Superior temporal gyrus (tissue), 1 donor: ENCODE data around the gene CCL3.
"Not testable (repeated sequence)": the region's sequence is repeated elsewhere in the genome, so short reads cannot be mapped to it uniquely, and the experiment has no call there.

ENCODE experiments used
- DNase-seq: peaks from one replicate; pipeline ENCODE4 v3.0.0-alpha.2; 2016; ENCODE audit errors: extremely low spot score

CCL3 gene

GRCh38 chr17:36087471-36087870, 2.5 kb downstream of the CCL3 start:
- DNase-seq, result not testable (repeated sequence)

DNA sequence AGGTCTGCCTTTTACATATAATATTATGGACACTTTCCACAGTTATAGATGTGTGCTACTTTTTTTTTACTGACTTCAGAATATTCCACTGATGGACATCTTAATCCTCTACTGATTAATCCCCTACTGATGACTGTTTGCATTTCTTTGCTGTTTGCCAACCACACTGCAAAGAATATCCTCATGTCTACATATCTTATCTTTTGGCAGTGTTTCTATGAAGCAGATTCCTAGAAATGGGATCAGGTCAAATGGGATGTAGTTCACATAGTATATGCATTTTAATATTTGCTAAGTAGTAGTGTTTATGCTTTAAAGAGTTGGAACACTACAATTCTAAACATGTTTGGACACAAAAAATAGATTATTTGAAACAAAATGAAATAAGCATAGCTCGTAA, 3.2 kb downstream of the CCL3 start:
- DNase-seq, result no peak

DNA sequence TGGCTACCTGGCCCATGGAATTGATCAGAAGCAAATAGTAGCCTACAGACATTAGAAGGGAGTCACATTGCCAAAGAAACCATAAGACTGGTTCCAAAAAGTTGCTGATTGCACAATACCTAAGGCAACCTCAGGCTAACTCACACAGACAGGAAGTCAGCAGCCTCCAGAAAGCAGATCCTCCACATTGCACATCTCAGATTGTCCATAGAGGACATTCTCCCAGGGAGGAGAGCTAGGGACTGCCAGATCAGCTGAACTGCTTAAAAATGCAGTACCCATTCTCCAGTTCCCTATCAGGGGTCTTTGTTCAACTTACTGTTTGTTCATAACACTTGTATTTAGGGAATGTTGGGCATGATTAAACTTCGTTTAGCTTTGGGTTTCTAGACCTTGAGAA, 4.2 kb downstream of the CCL3 start:
- no peak for DNase-seq

- not testable (repeated sequence) for DNase-seq
Observed at GRCh38 chr17:36083691-36084090, 6.3 kb downstream of the CCL3 start.

GRCh38 chr17:36082482-36083120, 7.3 kb downstream of the CCL3 start:
- DNase-seq, result not testable (repeated sequence)

- DNase-seq, result not testable (repeated sequence)
Observed at GRCh38 chr17:36081681-36082471, 8.1 kb downstream of the CCL3 start.

- DNase-seq, result no peak
Observed at GRCh38 chr17:36074365-36074764, 15.6 kb downstream of the CCL3 start.

DNA sequence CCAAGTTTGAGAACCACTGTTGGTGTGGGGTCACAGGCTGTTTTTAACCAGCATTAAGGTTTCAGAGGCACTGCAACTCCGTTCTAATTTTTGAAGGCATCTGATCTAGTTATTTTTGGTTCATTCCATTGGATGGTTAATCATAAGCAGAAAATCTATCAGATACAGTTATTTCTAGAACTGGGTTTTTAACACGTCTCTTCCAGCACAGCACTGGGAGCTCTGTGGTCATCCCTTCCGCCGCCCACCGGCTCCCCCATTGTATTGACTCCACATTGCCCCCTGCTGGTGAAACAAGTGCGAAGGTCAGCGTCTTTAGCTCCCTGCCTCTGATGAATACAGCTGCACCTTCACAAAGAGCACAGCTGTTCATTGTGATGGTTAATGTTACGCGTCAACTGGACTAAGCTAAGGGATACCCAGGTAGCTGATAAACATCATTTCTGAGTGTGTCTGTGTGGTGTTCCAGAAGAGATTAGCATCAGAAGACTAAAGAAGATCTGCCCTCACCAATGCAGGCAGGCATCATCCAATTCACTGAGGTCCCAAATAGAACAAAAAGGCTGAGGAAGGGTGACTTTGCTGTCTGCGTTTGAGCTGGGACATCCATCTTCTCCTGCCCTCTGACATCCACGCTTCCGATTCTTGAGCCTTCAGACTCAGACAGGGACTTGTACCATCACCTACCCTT, 17.4 kb downstream of the CCL3 start:
- DNase-seq, result peak; percentile 20

GRCh38 chr17:36071751-36072150, 18.2 kb downstream of the CCL3 start:
- DNase-seq, result no peak

DNA sequence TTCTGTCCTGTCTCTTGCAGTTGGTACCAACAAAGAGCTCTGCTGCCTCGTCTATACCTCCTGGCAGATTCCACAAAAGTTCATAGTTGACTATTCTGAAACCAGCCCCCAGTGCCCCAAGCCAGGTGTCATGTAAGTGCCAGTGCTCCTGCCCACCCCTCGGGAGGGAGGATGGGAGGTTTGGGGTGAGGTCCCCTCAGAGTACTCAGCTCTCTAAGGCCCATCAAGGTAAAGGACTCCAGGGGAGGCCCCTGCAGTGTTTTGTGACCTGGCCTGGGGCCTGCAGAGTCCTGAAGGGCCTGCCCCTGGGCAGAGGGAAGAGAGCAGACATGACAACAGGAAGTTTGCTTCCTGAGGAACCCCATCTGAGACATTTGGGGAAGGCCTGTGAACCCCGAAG, 19.5 kb downstream of the CCL3 start:
- DNase-seq, result no peak

- no peak for DNase-seq
Observed at GRCh38 chr17:36069136-36069535, 20.8 kb downstream of the CCL3 start.

DNA sequence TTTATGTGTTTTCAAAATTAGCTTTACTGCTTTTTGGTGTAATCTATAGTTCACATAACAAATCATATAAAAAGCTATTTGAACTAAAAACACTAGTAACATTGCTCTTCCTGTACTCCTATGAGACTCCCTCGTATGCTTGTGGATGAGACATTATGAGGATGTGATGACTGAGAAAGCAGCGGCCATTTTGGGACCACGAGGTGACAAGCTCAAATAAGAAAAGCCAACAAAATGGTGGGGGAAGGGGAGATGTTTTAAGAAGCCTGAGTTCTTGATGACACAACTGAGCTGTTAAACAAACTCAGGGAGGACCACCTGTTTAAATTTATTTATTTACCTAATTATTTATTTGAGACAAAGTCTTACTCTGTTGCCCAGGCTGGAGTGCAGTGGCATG, 21.4 kb downstream of the CCL3 start:
- DNase-seq, result no peak

- no peak for DNase-seq
Observed at GRCh38 chr17:36066365-36066985, 23.5 kb downstream of the CCL3 start.

DNA sequence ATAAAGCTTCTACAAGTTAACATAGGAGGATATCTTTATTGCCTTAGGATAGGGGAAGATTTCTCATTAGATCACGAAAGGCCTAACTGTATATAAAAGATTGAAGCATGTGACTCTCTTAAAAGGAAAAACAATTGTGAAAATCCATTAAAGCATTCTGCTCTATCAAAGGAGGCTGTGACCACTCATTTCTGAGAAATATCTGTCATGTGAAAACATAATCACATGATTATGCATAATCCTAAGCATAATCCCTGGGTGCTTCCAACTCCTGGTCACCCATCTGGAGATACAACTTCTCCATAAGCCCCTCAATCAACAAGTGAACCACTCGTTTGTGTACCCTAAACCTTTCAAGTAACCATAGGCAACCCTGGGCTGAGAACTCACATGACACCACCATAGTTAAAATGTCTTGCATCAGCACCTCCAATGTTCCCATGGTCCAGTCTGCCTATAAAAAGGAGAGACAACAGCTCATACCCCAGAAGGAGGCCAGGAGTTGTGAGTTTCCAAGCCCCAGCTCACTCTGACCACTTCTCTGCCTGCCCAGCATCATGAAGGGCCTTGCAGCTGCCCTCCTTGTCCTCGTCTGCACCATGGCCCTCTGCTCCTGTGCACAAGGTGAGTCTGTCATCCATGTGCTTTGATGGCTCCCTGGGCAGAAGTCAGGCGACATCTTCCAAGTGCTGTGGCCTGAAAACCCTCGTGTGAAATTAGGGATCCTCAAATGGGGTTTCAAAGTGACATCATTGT, 26.0 kb downstream of the CCL3 start, which contains the start of gene CCL18:
Gene CCL18 (plus strand): TSS at position 487 of the 756 bp plus-strand sequence. CDS start 71 bp downstream, at position 558.
- no peak for DNase-seq

GRCh38 chr17:36060816-36061215, 29.1 kb downstream of the CCL3 start:
- DNase-seq, result no peak

GRCh38 chr17:36059406-36059805, 30.5 kb downstream of the CCL3 start:
- DNase-seq, result no peak

DNA sequence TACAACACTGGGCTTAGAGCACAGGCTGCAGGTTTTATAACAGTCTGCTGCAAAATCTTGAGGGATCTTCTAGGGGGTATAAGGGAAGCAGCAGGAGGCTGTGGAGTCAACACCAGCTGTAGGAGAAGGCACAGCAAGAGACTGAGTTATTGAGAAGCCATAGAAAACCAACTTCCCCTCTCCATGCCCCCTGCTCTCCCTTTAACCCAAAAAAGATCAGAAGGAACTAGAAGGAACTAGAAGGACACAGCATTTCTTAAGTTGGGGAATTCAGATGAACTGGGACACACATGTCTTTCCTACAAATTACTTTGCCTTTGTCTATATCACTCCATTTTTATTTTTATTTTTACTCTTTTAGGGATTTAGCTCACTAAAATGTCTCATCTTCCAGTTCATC, 32.0 kb downstream of the CCL3 start:
- DNase-seq, result no peak

DNA sequence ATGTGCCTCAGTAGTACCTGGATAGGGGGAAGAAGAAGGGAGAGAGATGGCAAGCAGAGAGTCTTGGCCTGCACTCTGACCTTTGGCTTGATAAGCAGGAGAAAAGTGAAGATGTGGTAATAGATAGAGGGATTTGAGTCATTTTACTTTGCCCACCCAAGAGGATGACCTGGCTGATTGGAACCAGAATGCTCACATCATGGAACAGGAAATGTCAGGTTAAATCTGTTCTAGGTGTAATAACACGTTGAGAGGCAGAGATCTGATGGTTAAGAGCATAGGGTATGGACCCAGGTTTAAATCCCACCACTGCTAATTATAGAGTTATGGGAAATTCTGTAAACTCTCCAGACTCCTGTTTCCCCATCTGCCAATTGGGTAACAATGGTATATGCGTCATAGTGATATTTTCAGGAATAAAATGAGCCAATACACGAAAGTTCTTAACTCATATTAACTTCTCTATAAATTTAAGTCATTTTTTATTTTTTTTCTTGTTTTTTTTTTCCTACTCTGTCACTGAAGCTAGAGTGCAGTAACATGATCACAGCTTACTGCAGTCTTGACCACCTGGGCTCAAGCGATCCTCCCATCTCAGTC, 33.9 kb downstream of the CCL3 start:
- DNase-seq, result no peak

DNA sequence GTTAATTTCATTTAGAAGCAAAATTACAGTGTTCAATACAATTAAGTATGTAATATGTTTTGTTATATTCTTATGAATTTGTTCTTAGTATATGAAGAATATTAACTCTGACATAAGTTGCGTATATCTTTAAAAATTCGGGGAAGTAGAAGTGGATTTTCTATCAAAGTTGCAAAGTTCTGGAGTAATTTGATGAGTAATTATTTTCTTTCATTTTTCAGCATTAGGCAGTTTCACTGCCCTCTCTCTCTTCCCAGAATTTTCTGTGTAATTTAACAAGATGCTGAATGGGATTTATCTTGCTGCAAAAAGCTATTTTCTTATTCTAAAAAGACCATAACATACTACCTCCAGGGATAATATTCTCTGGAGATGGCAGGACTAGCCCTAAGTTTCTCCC, 34.8 kb downstream of the CCL3 start:
- DNase-seq, result no peak

DNA sequence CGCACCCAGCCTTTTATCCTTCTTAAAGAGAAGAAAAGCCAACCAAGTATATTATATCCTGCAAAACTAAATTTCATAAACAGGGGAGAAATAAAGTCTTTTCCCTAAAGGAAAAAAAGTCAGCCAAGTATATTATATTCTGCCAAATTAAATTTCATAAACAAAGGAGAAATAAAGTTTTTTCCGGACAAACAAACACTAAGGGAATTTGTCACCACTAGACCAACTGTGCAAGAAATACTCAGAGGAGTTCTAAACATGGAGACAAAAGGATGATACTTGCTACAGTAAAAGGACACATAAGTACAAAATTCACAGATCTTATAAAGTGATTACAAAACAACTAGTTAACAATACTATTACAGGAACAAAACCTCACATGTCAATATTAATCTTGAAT, 40.3 kb downstream of the CCL3 start:
- DNase-seq, result no peak

GRCh38 chr17:36048066-36048465, 41.9 kb downstream of the CCL3 start:
- DNase-seq, result no peak
